Osteocyte (in vitro differentiated cells): ENCODE data around the gene INPPL1. TPM values are rescaled to one million over a fixed set of nuclear protein-coding genes. Genes with fewer than 3 reads are reported as not detected.

ENCODE experiments used
- DNase-seq: peaks from one replicate; pipeline ENCODE4 v3.0.0; 2021; ENCODE audit warnings: mixed read lengths; ENCODE audit not compliant: unreplicated experiment; ENCODE audit errors: extremely low spot score
- H3K27ac Mint-ChIP-seq: one replicate; pipeline ENCODE4 v1.8.0; 2021; ENCODE audit warnings: mild to moderate bottlenecking, mixed read lengths; ENCODE audit not compliant: unreplicated experiment
- H3K27me3 Mint-ChIP-seq: one replicate; pipeline ENCODE4 v1.8.0; 2021; ENCODE audit warnings: mixed read lengths; ENCODE audit not compliant: unreplicated experiment
- H3K36me3 Mint-ChIP-seq: one replicate; pipeline ENCODE4 v1.8.0; 2021; ENCODE audit warnings: mixed read lengths; ENCODE audit not compliant: unreplicated experiment
- H3K4me1 Mint-ChIP-seq: one replicate; pipeline ENCODE4 v1.8.0; 2021; ENCODE audit warnings: mixed read lengths; ENCODE audit not compliant: unreplicated experiment
- H3K4me3 Mint-ChIP-seq: one replicate; pipeline ENCODE4 v1.8.0; 2021; ENCODE audit warnings: mild to moderate bottlenecking, moderate library complexity, mixed read lengths; ENCODE audit not compliant: unreplicated experiment
- H3K9me3 Mint-ChIP-seq: one replicate; pipeline ENCODE4 v1.8.0; 2021; ENCODE audit warnings: mixed read lengths; ENCODE audit not compliant: unreplicated experiment
- total RNA-seq: library from RNA; stranded (reverse); gene quantifications from 2 replicates; pipeline ENCODE4 v1.2.1, GENCODE V29; 2021
- TF ChIP-seq, protein P1 (sequence below): fragments of 200-600 bp; sonication (generic); IDR thresholded peaks from 2 replicates; pipeline ENCODE4 v1.5.0; 2021; ENCODE audit warnings: antibody characterized with exemption, mild to moderate bottlenecking, moderate library complexity

Gene INPPL1
- total RNA-seq, 1 donor from 2014 or later = 289 TPM

DNA sequence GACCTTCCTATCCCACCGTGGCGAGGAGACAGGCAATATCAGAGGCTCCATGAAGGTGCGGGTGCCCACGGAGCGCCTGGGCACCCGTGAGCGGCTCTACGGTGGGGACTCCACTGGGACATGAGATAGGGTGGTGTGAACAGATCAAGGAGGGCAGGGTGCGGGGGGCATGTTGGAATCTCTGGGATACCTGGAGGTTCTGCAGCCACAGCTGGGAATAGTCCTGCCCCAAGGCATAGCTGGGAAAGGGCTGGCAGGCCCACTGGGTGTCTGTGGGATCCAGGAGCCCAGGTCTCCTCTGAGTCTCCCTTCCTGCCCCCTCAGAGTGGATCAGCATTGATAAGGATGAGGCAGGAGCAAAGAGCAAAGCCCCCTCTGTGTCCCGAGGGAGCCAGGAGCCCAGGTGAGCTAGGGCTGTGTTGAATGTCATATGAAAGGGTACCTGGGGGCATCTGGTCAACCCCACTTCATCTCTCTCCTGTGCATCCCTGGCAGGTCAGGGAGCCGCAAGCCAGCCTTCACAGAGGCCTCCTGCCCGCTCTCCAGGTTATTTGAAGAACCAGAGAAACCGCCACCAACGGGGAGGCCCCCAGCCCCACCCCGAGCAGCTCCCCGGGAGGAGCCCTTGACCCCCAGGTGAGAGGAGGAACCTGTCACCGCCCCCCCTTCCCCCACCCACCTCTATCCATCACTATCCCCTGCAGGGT lies 10.9 kb downstream of the INPPL1 start:
- Mint-ChIP-seq H3K9me3 (no peaks in the 10 kb centered on the region), H3K27ac (no peak overlapping the region), H3K27me3 (no peaks in the 10 kb centered on the region), H3K4me1 (peaks cover 22% of the 10 kb centered on the region), H3K36me3 (peaks cover 43% of the 10 kb centered on the region), H3K4me3 (no peak overlapping the region)
- TF ChIP-seq, protein P1, sequence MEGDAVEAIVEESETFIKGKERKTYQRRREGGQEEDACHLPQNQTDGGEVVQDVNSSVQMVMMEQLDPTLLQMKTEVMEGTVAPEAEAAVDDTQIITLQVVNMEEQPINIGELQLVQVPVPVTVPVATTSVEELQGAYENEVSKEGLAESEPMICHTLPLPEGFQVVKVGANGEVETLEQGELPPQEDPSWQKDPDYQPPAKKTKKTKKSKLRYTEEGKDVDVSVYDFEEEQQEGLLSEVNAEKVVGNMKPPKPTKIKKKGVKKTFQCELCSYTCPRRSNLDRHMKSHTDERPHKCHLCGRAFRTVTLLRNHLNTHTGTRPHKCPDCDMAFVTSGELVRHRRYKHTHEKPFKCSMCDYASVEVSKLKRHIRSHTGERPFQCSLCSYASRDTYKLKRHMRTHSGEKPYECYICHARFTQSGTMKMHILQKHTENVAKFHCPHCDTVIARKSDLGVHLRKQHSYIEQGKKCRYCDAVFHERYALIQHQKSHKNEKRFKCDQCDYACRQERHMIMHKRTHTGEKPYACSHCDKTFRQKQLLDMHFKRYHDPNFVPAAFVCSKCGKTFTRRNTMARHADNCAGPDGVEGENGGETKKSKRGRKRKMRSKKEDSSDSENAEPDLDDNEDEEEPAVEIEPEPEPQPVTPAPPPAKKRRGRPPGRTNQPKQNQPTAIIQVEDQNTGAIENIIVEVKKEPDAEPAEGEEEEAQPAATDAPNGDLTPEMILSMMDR = no peak
- no peak for DNase-seq

- TF ChIP-seq, protein P1 = no peak
- Mint-ChIP-seq H3K9me3 (no peaks in the 10 kb centered on the region), H3K4me3 (no peak overlapping the region), H3K36me3 (peaks cover 38% of the 10 kb centered on the region), H3K27ac (no peak overlapping the region), H3K4me1 (peaks cover 22% of the 10 kb centered on the region), H3K27me3 (no peaks in the 10 kb centered on the region)
- DNase-seq = no peak
Measured at GRCh38 chr11:72236083-72236697, 11.6 kb downstream of the INPPL1 start.

DNA sequence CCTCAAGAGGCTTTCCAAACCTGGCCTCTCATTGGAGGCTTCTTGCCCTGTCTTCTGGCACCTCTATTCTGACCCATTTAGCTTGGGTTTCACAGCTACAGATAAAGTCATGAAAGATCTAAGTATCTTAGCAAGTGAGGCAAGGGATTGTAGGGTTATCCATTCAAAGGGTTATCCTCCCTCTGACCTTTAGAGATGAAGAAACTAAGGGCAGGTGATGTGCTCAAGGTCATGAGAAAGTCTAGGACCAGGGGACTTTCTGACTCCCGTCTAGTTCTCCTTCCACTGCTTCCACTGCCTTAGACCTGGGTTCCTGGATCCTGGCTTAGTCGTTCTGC lies 12.2 kb downstream of the INPPL1 start:
- H3K4me1 Mint-ChIP-seq = peaks cover 22% of the 10 kb centered on the region
- no peak for DNase-seq
- H3K9me3 Mint-ChIP-seq = no peaks in the 10 kb centered on the region
- H3K27ac Mint-ChIP-seq = no peak overlapping the region
- no peak overlapping the region for H3K4me3 Mint-ChIP-seq
- TF ChIP-seq, protein P1 = no peak
- H3K27me3 Mint-ChIP-seq = peaks cover 3% of the 10 kb centered on the region
- H3K36me3 Mint-ChIP-seq = peaks cover 32% of the 10 kb centered on the region

DNA sequence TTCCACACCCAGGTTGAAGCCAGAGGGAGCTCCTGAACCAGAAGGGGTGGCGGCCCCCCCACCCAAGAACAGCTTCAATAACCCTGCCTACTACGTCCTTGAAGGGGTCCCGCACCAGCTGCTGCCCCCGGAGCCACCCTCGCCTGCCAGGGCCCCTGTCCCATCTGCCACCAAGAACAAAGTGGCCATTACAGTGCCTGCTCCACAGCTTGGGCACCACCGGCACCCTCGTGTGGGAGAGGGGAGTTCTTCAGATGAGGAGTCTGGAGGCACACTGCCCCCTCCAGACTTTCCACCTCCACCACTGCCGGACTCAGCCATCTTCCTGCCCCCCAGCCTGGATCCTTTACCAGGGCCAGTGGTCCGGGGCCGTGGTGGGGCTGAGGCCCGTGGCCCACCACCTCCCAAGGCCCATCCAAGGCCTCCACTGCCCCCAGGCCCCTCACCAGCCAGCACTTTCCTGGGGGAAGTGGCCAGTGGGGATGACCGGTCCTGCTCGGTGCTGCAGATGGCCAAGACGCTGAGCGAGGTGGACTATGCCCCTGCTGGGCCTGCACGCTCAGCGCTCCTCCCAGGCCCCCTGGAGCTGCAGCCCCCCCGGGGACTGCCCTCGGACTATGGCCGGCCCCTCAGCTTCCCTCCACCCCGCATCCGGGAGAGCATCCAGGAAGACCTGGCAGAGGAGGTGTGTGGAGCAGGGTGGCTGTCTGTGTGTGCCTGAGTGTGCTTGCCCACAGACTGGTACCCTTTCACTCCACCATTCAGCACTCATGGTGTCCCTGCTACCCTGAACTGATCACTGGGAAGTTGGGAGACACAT lies 12.8 kb downstream of the INPPL1 start:
- TF ChIP-seq, protein P1 = no peak
- Mint-ChIP-seq H3K9me3 (no peaks in the 10 kb centered on the region), H3K27ac (no peak overlapping the region), H3K27me3 (peaks cover 9% of the 10 kb centered on the region), H3K4me1 (peaks cover 22% of the 10 kb centered on the region), H3K36me3 (peaks cover 30% of the 10 kb centered on the region), H3K4me3 (no peak overlapping the region)
- DNase-seq = no peak

DNA sequence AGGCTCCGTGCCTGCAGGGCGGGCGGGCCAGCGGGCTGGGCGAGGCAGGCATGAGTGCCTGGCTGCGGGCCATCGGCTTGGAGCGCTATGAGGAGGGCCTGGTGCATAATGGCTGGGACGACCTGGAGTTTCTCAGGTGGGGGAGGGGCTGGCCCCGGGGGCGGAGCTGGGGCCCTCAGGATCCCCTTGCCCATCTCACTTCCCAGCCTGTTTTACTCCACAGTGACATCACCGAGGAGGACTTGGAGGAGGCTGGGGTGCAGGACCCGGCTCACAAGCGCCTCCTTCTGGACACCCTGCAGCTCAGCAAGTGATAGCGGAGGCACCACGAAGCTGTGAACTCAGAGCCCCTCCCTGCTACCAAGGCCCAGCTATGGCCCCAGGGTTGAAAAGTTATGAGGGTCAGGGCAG lies 13.5 kb downstream of the INPPL1 start:
- peaks cover 22% of the 10 kb centered on the region for H3K4me1 Mint-ChIP-seq
- H3K9me3 Mint-ChIP-seq = no peaks in the 10 kb centered on the region
- DNase-seq = no peak
- peaks cover 26% of the 10 kb centered on the region for H3K36me3 Mint-ChIP-seq
- no peak overlapping the region for H3K27ac Mint-ChIP-seq
- H3K27me3 Mint-ChIP-seq = peaks cover 16% of the 10 kb centered on the region
- H3K4me3 Mint-ChIP-seq = no peak overlapping the region
- TF ChIP-seq, protein P1 = peak; percentile 72
